Bronchial epithelial cell (primary cell): ENCODE results near the gene ATP5ME. TPM values are rescaled to one million over a fixed set of nuclear protein-coding genes. Genes with fewer than 3 reads are reported as not detected.

Experiments used
- DNase-seq: peaks from one replicate; pipeline ENCODE4 v3.0.0-alpha.2; 2010; ENCODE audit warnings: low read depth
- FAIRE-seq: peaks from 2 replicates; lab custom pipeline; 2011; peaks lifted over from hg19 to GRCh38; lab: Jason Lieb, UNC
- H3K27me3 ChIP-seq: 2 replicates; pipeline ENCODE4 v1.5.1; 2011; ENCODE audit warnings: low read length; ENCODE audit not compliant: control insufficient read depth, insufficient read depth
- H3K36me3 ChIP-seq: 2 replicates; pipeline ENCODE4 v1.5.1; 2011; ENCODE audit warnings: low read length; ENCODE audit not compliant: control insufficient read depth, insufficient read depth
- H3K4me3 ChIP-seq: 2 replicates; pipeline ENCODE4 v1.5.1; 2011; ENCODE audit warnings: mild to moderate bottlenecking, low read depth, low read length, control low read depth
- CTCF ChIP-seq: IDR thresholded peaks from 2 replicates; pipeline ENCODE4 v1.5.1; 2011; ENCODE audit warnings: mild to moderate bottlenecking, moderate library complexity, low read length, control low read depth, inconsistent platforms; ENCODE audit not compliant: insufficient read depth, severe bottlenecking
- total RNA-seq: library from RNA; depleted of rRNA; stranded (reverse); fragments of >200 nt; gene quantifications from 2 replicates; pipeline ENCODE4 v1.2.1, GENCODE V29; 2014

The ATP5ME gene
- total RNA-seq, 1 donor from 2014 or later: 70.8 TPM

- DNase-seq (no peak), FAIRE-seq (no peak)
- Histone ChIP-seq H3K36me3 (no peaks in the 10 kb centered on the region), H3K27me3 (peaks cover 3% of the 10 kb centered on the region), H3K4me3 (peak overlapping the region; percentile 26)
- TF ChIP-seq CTCF: no peak
These were observed 10.3 kb downstream of the ATP5ME start for GRCh38 chr4:663438-664428.

GRCh38 chr4:663046-663437 lies 11.0 kb downstream of the ATP5ME start:
- Histone ChIP-seq H3K27me3 (peaks cover 3% of the 10 kb centered on the region), H3K4me3 (no peak overlapping the region), H3K36me3 (no peaks in the 10 kb centered on the region)
- no peak for FAIRE-seq
- TF ChIP-seq CTCF: no peak
- no peak for DNase-seq

- TF ChIP-seq CTCF: no peak
- Histone ChIP-seq H3K36me3 (no peaks in the 10 kb centered on the region), H3K27me3 (peaks cover 3% of the 10 kb centered on the region), H3K4me3 (no peak overlapping the region)
- DNase-seq (no peak), FAIRE-seq (no peak)
These were observed 12.0 kb downstream of the ATP5ME start for GRCh38 chr4:661881-662761.

- peaks cover 3% of the 10 kb centered on the region for H3K27me3 ChIP-seq
- TF ChIP-seq CTCF: no peak
- H3K36me3 ChIP-seq: no peaks in the 10 kb centered on the region
- H3K4me3 ChIP-seq: no peak overlapping the region
- FAIRE-seq (no peak), DNase-seq (no peak)
These were observed 12.8 kb downstream of the ATP5ME start for GRCh38 chr4:661231-661630.

GRCh38 chr4:660401-660800 lies 13.7 kb downstream of the ATP5ME start:
- H3K27me3 ChIP-seq: peaks cover 3% of the 10 kb centered on the region
- DNase-seq: no peak
- FAIRE-seq: no peak

More at GRCh38 chr4:660401-660800, 13.7 kb downstream of the ATP5ME start:
- H3K4me3 ChIP-seq: no peak overlapping the region
- no peak for TF ChIP-seq CTCF
- no peaks in the 10 kb centered on the region for H3K36me3 ChIP-seq
